Measurements from ENCODE around the gene MAMLD1.

MAMLD1 gene

GRCh38 chrX:150464001-150464400 is 100.9 kb downstream of the MAMLD1 start:
- H3K4me2 ChIP-seq = no peak overlapping the region
- H3K79me2 ChIP-seq (ENCODE audit: insufficient read depth, low read depth) = no peaks in the 10 kb centered on the region
- H3K4me3 ChIP-seq (IDR thresholded peaks at IDR 0.05; ENCODE audit: insufficient read depth, low read depth, low read length) = no peak overlapping the region
- H3K27me3 ChIP-seq (ENCODE audit: insufficient read depth, low read depth) = no peaks in the 10 kb centered on the region
- H3K9ac ChIP-seq = no peak overlapping the region
- TF ChIP-seq CTCF (conservative IDR thresholded peaks at IDR 0.05; ENCODE audit: low read depth, low read length) = no peak
- no peak overlapping the region for H2AFZ ChIP-seq (ENCODE audit: low read depth)
- H3K36me3 ChIP-seq (ENCODE audit: insufficient read depth) = no peaks in the 10 kb centered on the region
- no peaks in the 10 kb centered on the region for H3K4me1 ChIP-seq (ENCODE audit: low read depth, poor library complexity, severe bottlenecking)
- H4K20me1 ChIP-seq (ENCODE audit: insufficient read depth) = no peaks in the 10 kb centered on the region
- H3K27ac ChIP-seq = no peak overlapping the region

GRCh38 chrX:150465326-150465725 is 102.2 kb downstream of the MAMLD1 start:
- no peak overlapping the region for H2AFZ ChIP-seq (ENCODE audit: low read depth)
- no peaks in the 10 kb centered on the region for H3K36me3 ChIP-seq (ENCODE audit: insufficient read depth)
- H3K9ac ChIP-seq = no peak overlapping the region
- no peaks in the 10 kb centered on the region for H3K4me1 ChIP-seq (ENCODE audit: low read depth, poor library complexity, severe bottlenecking)
- H3K79me2 ChIP-seq (ENCODE audit: insufficient read depth, low read depth) = no peaks in the 10 kb centered on the region
- no peak overlapping the region for H3K4me3 ChIP-seq (IDR thresholded peaks at IDR 0.05; ENCODE audit: insufficient read depth, low read depth, low read length)
- H4K20me1 ChIP-seq (ENCODE audit: insufficient read depth) = no peaks in the 10 kb centered on the region
- no peak overlapping the region for H3K27ac ChIP-seq
- no peak overlapping the region for H3K4me2 ChIP-seq
- H3K27me3 ChIP-seq (ENCODE audit: insufficient read depth, low read depth) = no peaks in the 10 kb centered on the region
- TF ChIP-seq CTCF (conservative IDR thresholded peaks at IDR 0.05; ENCODE audit: low read depth, low read length) = no peak

- H3K4me2 ChIP-seq = no peak overlapping the region
- no peak for TF ChIP-seq CTCF (conservative IDR thresholded peaks at IDR 0.05; ENCODE audit: low read depth, low read length)
- H3K79me2 ChIP-seq (ENCODE audit: insufficient read depth, low read depth) = no peaks in the 10 kb centered on the region
- H3K27ac ChIP-seq = no peak overlapping the region
- no peaks in the 10 kb centered on the region for H3K27me3 ChIP-seq (ENCODE audit: insufficient read depth, low read depth)
- no peaks in the 10 kb centered on the region for H3K4me1 ChIP-seq (ENCODE audit: low read depth, poor library complexity, severe bottlenecking)
- no peak overlapping the region for H3K4me3 ChIP-seq (IDR thresholded peaks at IDR 0.05; ENCODE audit: insufficient read depth, low read depth, low read length)
- no peaks in the 10 kb centered on the region for H3K36me3 ChIP-seq (ENCODE audit: insufficient read depth)
- H3K9ac ChIP-seq = no peak overlapping the region
- no peak overlapping the region for H2AFZ ChIP-seq (ENCODE audit: low read depth)
- no peaks in the 10 kb centered on the region for H4K20me1 ChIP-seq (ENCODE audit: insufficient read depth)
Observed at GRCh38 chrX:150465881-150466775, 103.0 kb downstream of the MAMLD1 start.

- H3K4me3 ChIP-seq (IDR thresholded peaks at IDR 0.05; ENCODE audit: insufficient read depth, low read depth, low read length) = no peak overlapping the region
- TF ChIP-seq CTCF (conservative IDR thresholded peaks at IDR 0.05; ENCODE audit: low read depth, low read length) = no peak
- H3K27me3 ChIP-seq (ENCODE audit: insufficient read depth, low read depth) = no peaks in the 10 kb centered on the region
- H3K79me2 ChIP-seq (ENCODE audit: insufficient read depth, low read depth) = no peaks in the 10 kb centered on the region
- H3K27ac ChIP-seq = no peak overlapping the region
- no peaks in the 10 kb centered on the region for H3K36me3 ChIP-seq (ENCODE audit: insufficient read depth)
- no peaks in the 10 kb centered on the region for H3K4me1 ChIP-seq (ENCODE audit: low read depth, poor library complexity, severe bottlenecking)
- no peaks in the 10 kb centered on the region for H4K20me1 ChIP-seq (ENCODE audit: insufficient read depth)
- no peak overlapping the region for H2AFZ ChIP-seq (ENCODE audit: low read depth)
- no peak overlapping the region for H3K4me2 ChIP-seq
- no peak overlapping the region for H3K9ac ChIP-seq
Observed at GRCh38 chrX:150472306-150472705, 109.2 kb downstream of the MAMLD1 start.
